HCT116 (cell line): Measurements from ENCODE around the gene STIM2. TPM values are rescaled to one million over a fixed set of nuclear protein-coding genes. Genes with fewer than 3 reads are reported as not detected.

Experiments used
- ATAC-seq: fragments of 200-7000 bp; cut with Tn5 transposase; 2 replicates; pipeline ENCODE4 v1.9.1; 2020; ENCODE audit warnings: mild to moderate bottlenecking, moderate library complexity
- BruUV-seq: library from RNA; stranded (reverse); fragments of 400-500 nt; replicated peaks from 2 replicates; lab custom pipeline; 2021; lab: Mats Ljungman, UMichigan
- CTCF ChIA-PET: fragments of 300-600 bp; sonication (Branson Sonifier 250); formaldehyde crosslinking; loops from one replicate; lab custom pipeline; 2021; ENCODE audit warnings: antibody characterized with exemption; lab: Charles Lee
- POLR2A ChIA-PET: fragments of 300-600, 350-600 bp; sonication (Branson Sonifier 250); formaldehyde crosslinking; loops from one replicate; lab custom pipeline; 2021; ENCODE audit warnings: antibody characterized with exemption; lab: Charles Lee
- RAD21 ChIA-PET, 2 experiments: fragments of 300-600 bp; sonication (Branson Sonifier 250); formaldehyde crosslinking; loops; one replicate each; lab custom pipeline; 2023; ENCODE audit warnings: low total read pairs in 2 of 2; ENCODE audit not compliant: uncharacterized antibody in 2 of 2, unreplicated experiment in 2 of 2, low non-redundant PET in 1 of 2; lab: Charles Lee
- DNase-seq: peaks from one replicate; pipeline ENCODE4 v3.0.0-alpha.2; 2010; ENCODE audit warnings: low read depth, low spot score
- H2AFZ ChIP-seq: fragments of 200-600 bp; shearing (Covaris generic), sonication (generic); 2 replicates; pipeline ENCODE4 v1.6.1; 2017; ENCODE audit warnings: low read depth, mixed run types, mixed read lengths, antibody characterized with exemption, low read length; ENCODE audit not compliant: poor library complexity, severe bottlenecking
- H3K27ac ChIP-seq: 2 replicates; pipeline ENCODE4 v1.5.1; 2012; ENCODE audit warnings: low read depth, low read length
- H3K27me3 ChIP-seq: fragments of 200-600 bp; sonication (generic); 2 replicates; pipeline ENCODE4 v1.6.1; 2016; ENCODE audit warnings: mixed run types, low read length, mixed read lengths; ENCODE audit not compliant: insufficient read depth
- H3K36me3 ChIP-seq, 2 experiments: fragments of 200-500 bp in 1 of 2; fragments of 200-600 bp in 1 of 2; sonication (Bioruptor generic) in 1 of 2; sonication (generic) in 1 of 2; 2 replicates each; pipeline versions ENCODE4 v1.5.1 to v1.6.1; 2014 to 2016; ENCODE audit warnings: low read length in 2 of 2, inconsistent platforms in 1 of 2, mixed read lengths in 1 of 2, mixed run types in 1 of 2; ENCODE audit not compliant: insufficient read depth in 2 of 2, control insufficient read depth in 1 of 2
- H3K4me1 ChIP-seq, 2 experiments: fragments of 200-600 bp in 1 of 2; sonication (generic) in 1 of 2; 2 replicates each; pipeline versions ENCODE4 v1.5.1 to v1.6.1; 2012 to 2017; ENCODE audit warnings: low read length in 2 of 2, inconsistent platforms in 1 of 2, mild to moderate bottlenecking in 1 of 2, mixed read lengths in 1 of 2, mixed run types in 1 of 2, moderate library complexity in 1 of 2; ENCODE audit not compliant: insufficient read depth in 2 of 2, control insufficient read depth in 1 of 2
- H3K4me2 ChIP-seq: fragments of 200-600 bp; sonication (generic); 2 replicates; pipeline ENCODE4 v1.6.1; 2017; ENCODE audit warnings: mixed run types, low read length, mixed read lengths
- H3K4me3 ChIP-seq, 2 experiments: fragments of 200-600 bp in 1 of 2; sonication (generic) in 1 of 2; replicated peaks in 1 of 2; 2 replicates each; pipeline ENCODE4 v1.5.1; 2011 to 2016; ENCODE audit warnings: low read length in 2 of 2, control low read depth in 1 of 2, low read depth in 1 of 2, mild to moderate bottlenecking in 1 of 2, mixed read lengths in 1 of 2, mixed run types in 1 of 2
- H3K79me2 ChIP-seq: fragments of 200-600 bp; sonication (generic); 2 replicates; pipeline ENCODE4 v1.6.1; 2017; ENCODE audit warnings: mild to moderate bottlenecking, mixed run types, low read length, moderate library complexity, mixed read lengths; ENCODE audit not compliant: insufficient read depth
- H3K9ac ChIP-seq: fragments of 200-600 bp; sonication (generic); 2 replicates; pipeline ENCODE4 v1.6.1; 2016; ENCODE audit warnings: low read length, mixed read lengths
- H3K9me2 ChIP-seq: fragments of 200-600 bp; sonication (generic), shearing (Covaris generic); 2 replicates; pipeline ENCODE4 v1.6.1; 2017; ENCODE audit warnings: mixed run types, mild to moderate bottlenecking, moderate library complexity; ENCODE audit not compliant: insufficient read depth
- H3K9me3 ChIP-seq, 2 experiments: fragments of 200-500 bp in 1 of 2; fragments of 200-600 bp in 1 of 2; sonication (Bioruptor generic) in 1 of 2; sonication (generic) in 1 of 2; 2 replicates each; pipeline ENCODE4 v1.6.1; 2014 to 2017; ENCODE audit warnings: low read length in 2 of 2, mixed read lengths in 2 of 2, inconsistent platforms in 1 of 2, low read depth in 1 of 2, mild to moderate bottlenecking in 1 of 2, mixed run types in 1 of 2, moderate library complexity in 1 of 2; ENCODE audit not compliant: control insufficient read depth in 1 of 2, insufficient read depth in 1 of 2
- H4K20me1 ChIP-seq: fragments of 200-600 bp; sonication (generic), shearing (Covaris generic); 2 replicates; pipeline ENCODE4 v1.6.1; 2017; ENCODE audit warnings: mixed run types, mild to moderate bottlenecking, moderate library complexity; ENCODE audit not compliant: insufficient read depth
- JUND ChIP-seq: IDR thresholded peaks from 2 replicates; pipeline ENCODE4 v1.6.1; 2012
- RAD21 ChIP-seq: IDR thresholded peaks from 2 replicates; pipeline ENCODE4 v1.6.1; 2012; ENCODE audit warnings: low read depth, mild to moderate bottlenecking
- TCF7L2 ChIP-seq: IDR thresholded peaks from 2 replicates; pipeline ENCODE4 v1.7.0; 2011; ENCODE audit warnings: borderline replicate concordance, inconsistent platforms; ENCODE audit not compliant: insufficient read depth, insufficient read length; ENCODE audit errors: extremely low read depth
- YY1 ChIP-seq: IDR thresholded peaks from 2 replicates; pipeline ENCODE4 v1.6.1; 2011; ENCODE audit warnings: low read length, low read depth, moderate library complexity, mild to moderate bottlenecking; ENCODE audit not compliant: insufficient replicate concordance; ENCODE audit errors: extremely low read depth
- intact Hi-C: fragments of 100-400 bp; cut with micrococcal nuclease; formaldehyde crosslinking; loops from 2 replicates; pipeline ENCODE4 v1.10.0; 2022
- total RNA-seq: library from RNA; stranded (reverse); gene quantifications from one replicate; pipeline ENCODE4 v1.2.1, GENCODE V29; 2021; ENCODE audit not compliant: unreplicated experiment

Gene STIM2
- total RNA-seq, 1 experiment from 2014 or later, result 65.9 TPM

- H2AFZ ChIP-seq, result no peak overlapping the region
- no peaks in the 10 kb centered on the region for H3K9me2 ChIP-seq
- H3K36me3 ChIP-seq, result no peaks in the 10 kb centered on the region
- DNase-seq, result no peak
- no peak overlapping the region for H3K27ac ChIP-seq
- ChIA-PET RAD21 (no interaction called here), CTCF (no interaction called here), POLR2A (no interaction called here)
- no peak overlapping the region for H3K4me2 ChIP-seq
- H3K4me3 ChIP-seq, result no peak overlapping the region
- H4K20me1 ChIP-seq, result no peaks in the 10 kb centered on the region
- no peak for TF ChIP-seq YY1
- TF ChIP-seq TCF7L2, result no peak
- TF ChIP-seq JUND, result no peak
- H3K9me3 ChIP-seq, result no peaks in the 10 kb centered on the region
- peaks cover 7% of the 10 kb centered on the region for H3K79me2 ChIP-seq
- no peaks in the 10 kb centered on the region for H3K4me1 ChIP-seq
- no peak overlapping the region for H3K9ac ChIP-seq
- ATAC-seq, result no peak
- BruUV-seq, result no TSS peak
- no peaks in the 10 kb centered on the region for H3K27me3 ChIP-seq
- intact Hi-C loops, result no loop called here
These were observed 51.4 kb downstream of the STIM2 start for GRCh38 chr4:26912069-26912468.

- ATAC-seq (no peak), DNase-seq (no peak)
- Histone ChIP-seq H3K79me2 (peaks cover 7% of the 10 kb centered on the region), H3K4me1 (no peaks in the 10 kb centered on the region), H3K36me3 (no peaks in the 10 kb centered on the region), H3K4me3 (no peak overlapping the region), H4K20me1 (no peaks in the 10 kb centered on the region), H3K9ac (no peak overlapping the region), H3K9me3 (no peaks in the 10 kb centered on the region), H3K4me2 (no peak overlapping the region), H3K9me2 (no peaks in the 10 kb centered on the region), H3K27me3 (no peaks in the 10 kb centered on the region), H3K27ac (no peak overlapping the region), H2AFZ (no peak overlapping the region)
- ChIA-PET POLR2A (no interaction called here), RAD21 (no interaction called here), CTCF (no interaction called here)
- intact Hi-C loops, result no loop called here
- BruUV-seq, result no TSS peak
- TF ChIP-seq RAD21, result no peak
These were observed 52.2 kb downstream of the STIM2 start for GRCh38 chr4:26912810-26913209.
